PC-3 (cell line): ENCODE measurements around the gene RALGPS1. TPM values are rescaled to one million over a fixed set of nuclear protein-coding genes. Genes with fewer than 3 reads are reported as not detected.

ENCODE experiments used
- ATAC-seq: fragments of 200-7000 bp; cut with Tn5 transposase; 2 replicates; pipeline ENCODE4 v1.9.1; 2020; ENCODE audit warnings: mild to moderate bottlenecking, moderate library complexity
- BruUV-seq: library from RNA; stranded (reverse); fragments of 400-500 nt; replicated peaks from 2 replicates; lab custom pipeline; 2021; lab: Mats Ljungman, UMichigan
- CTCF ChIA-PET: fragments of 300-600 bp; sonication (Branson Sonifier 250); formaldehyde crosslinking; loops from one replicate; lab custom pipeline; 2022; ENCODE audit warnings: antibody characterized with exemption; lab: Charles Lee
- POLR2A ChIA-PET: fragments of 300-600 bp; sonication (Branson Sonifier 250); formaldehyde crosslinking; loops from one replicate; lab custom pipeline; 2022; ENCODE audit warnings: antibody characterized with exemption; ENCODE audit not compliant: unreplicated experiment; lab: Charles Lee
- DNase-seq: peaks from one replicate; pipeline ENCODE4 v3.0.0-alpha.2; 2015
- H2AFZ ChIP-seq: fragments of 300-600 bp; sonication (generic); 2 replicates; pipeline ENCODE4 v1.6.0; 2016; ENCODE audit warnings: antibody characterized with exemption, low read length
- H3F3A ChIP-seq: fragments of 300-600 bp; sonication (generic); one replicate; pipeline ENCODE4 v1.6.0; 2017; ENCODE audit warnings: antibody characterized with exemption, low read length, control low read depth, mild to moderate bottlenecking; ENCODE audit not compliant: unreplicated experiment
- H3K27ac ChIP-seq: fragments of 300-600 bp; sonication (generic); 2 replicates; pipeline ENCODE4 v1.5.1; 2016; ENCODE audit warnings: mild to moderate bottlenecking, low read length
- H3K27me3 ChIP-seq: fragments of 300-600 bp; sonication (generic); 2 replicates; pipeline ENCODE4 v1.6.1; 2016; ENCODE audit warnings: low read length, mixed read lengths
- H3K36me3 ChIP-seq: fragments of 300-600 bp; sonication (generic); 2 replicates; pipeline ENCODE4 v1.6.1; 2016; ENCODE audit warnings: low read depth, mixed run types, low read length, mixed read lengths
- H3K4me1 ChIP-seq: fragments of 300-600 bp; sonication (generic); 2 replicates; pipeline ENCODE4 v1.5.1; 2016; ENCODE audit warnings: low read length; ENCODE audit not compliant: insufficient read depth
- H3K4me2 ChIP-seq: fragments of 300-600 bp; sonication (generic); 2 replicates; pipeline ENCODE4 v1.6.0; 2016; ENCODE audit warnings: low read length
- H3K4me3 ChIP-seq: fragments of 300-600 bp; sonication (generic); 2 replicates; pipeline ENCODE4 v1.5.1; 2016; ENCODE audit warnings: mild to moderate bottlenecking, low read length, mixed read lengths
- H3K79me2 ChIP-seq: fragments of 300-600 bp; sonication (generic); 2 replicates; pipeline ENCODE4 v1.6.1; 2017; ENCODE audit warnings: low read length, mixed read lengths
- H3K9ac ChIP-seq: fragments of 300-600 bp; sonication (generic); 2 replicates; pipeline ENCODE4 v1.6.0; 2016; ENCODE audit warnings: mild to moderate bottlenecking, low read length
- H3K9me2 ChIP-seq: fragments of 300-600 bp; sonication (generic); replicated peaks from 2 replicates; pipeline ENCODE4 v1.6.1; 2016; ENCODE audit warnings: mixed run types, low read length, mixed read lengths
- H3K9me3 ChIP-seq: fragments of 300-600 bp; sonication (generic); 2 replicates; pipeline ENCODE4 v1.6.1; 2016; ENCODE audit warnings: low read length, mixed read lengths
- H4K20me1 ChIP-seq: fragments of 300-600 bp; sonication (generic); 2 replicates; pipeline ENCODE4 v1.6.1; 2016; ENCODE audit warnings: low read length, mixed read lengths
- EZH2 ChIP-seq: fragments of 300-600 bp; sonication (generic); IDR thresholded peaks from one replicate; pipeline ENCODE4 v1.6.1; 2017; ENCODE audit warnings: antibody characterized with exemption, mild to moderate bottlenecking, low read length; ENCODE audit not compliant: unreplicated experiment
- EZH2phosphoT487 ChIP-seq: fragments of 300-600 bp; sonication (generic); IDR thresholded peaks from 2 replicates; pipeline ENCODE4 v1.6.1; 2018; ENCODE audit warnings: mild to moderate bottlenecking, antibody characterized with exemption, low read length, borderline replicate concordance
- intact Hi-C: fragments of 100-400 bp; cut with micrococcal nuclease; formaldehyde crosslinking; loops from 2 replicates; pipeline ENCODE4 v1.9.0; 2023
- total RNA-seq: library from RNA; depleted of rRNA; stranded (reverse); fragments of >200 nt; gene quantifications from 2 replicates; pipeline ENCODE4 v1.2.3, GENCODE V29; 2014
- TF ChIP-seq, protein P1 (sequence below): fragments of 300-600 bp; sonication (generic); conservative IDR thresholded peaks from 2 replicates; pipeline ENCODE4 v1.5.1; 2017; ENCODE audit warnings: antibody characterized with exemption, low read depth, mild to moderate bottlenecking, low read length

The RALGPS1 gene
- total RNA-seq, 1 experiment from 2014 or later = 10.2 TPM

DNA sequence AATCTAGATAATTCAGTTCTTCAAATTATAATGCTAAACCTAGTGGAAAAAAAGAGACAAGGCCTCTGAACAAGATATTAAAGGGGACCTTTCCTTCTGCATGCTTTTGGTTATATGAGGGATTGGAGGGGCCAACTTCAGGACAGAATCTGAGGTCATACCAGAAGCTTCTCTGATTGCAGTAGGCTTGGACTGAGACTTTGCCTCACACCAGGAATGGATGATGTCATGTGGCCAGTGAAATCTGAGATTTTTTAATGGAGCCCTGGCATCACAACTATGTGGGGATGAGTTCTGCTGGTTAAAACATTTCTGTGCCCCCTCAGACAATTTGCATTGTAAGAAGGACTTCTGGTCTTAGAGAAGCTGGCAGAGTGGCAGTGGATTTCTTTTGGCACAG lies 119.2 kb downstream of the RALGPS1 start:
- Histone ChIP-seq H3K4me3 (no peak overlapping the region), H3K9ac (no peak overlapping the region), H3F3A (no peaks in the 10 kb centered on the region), H3K9me3 (no peaks in the 10 kb centered on the region), H4K20me1 (no peaks in the 10 kb centered on the region), H3K27ac (no peak overlapping the region), H3K4me1 (no peaks in the 10 kb centered on the region; the same call in 1 of the 2 replicates), H2AFZ (no peak overlapping the region), H3K4me2 (no peak overlapping the region), H3K79me2 (no peaks in the 10 kb centered on the region), H3K27me3 (no peaks in the 10 kb centered on the region), H3K36me3 (no peaks in the 10 kb centered on the region), H3K9me2 (no peaks in the 10 kb centered on the region)
- ATAC-seq (no peak), DNase-seq (no peak)
- TF ChIP-seq EZH2phosphoT487 (no peak), EZH2 (no peak)
- TF ChIP-seq, protein P1, sequence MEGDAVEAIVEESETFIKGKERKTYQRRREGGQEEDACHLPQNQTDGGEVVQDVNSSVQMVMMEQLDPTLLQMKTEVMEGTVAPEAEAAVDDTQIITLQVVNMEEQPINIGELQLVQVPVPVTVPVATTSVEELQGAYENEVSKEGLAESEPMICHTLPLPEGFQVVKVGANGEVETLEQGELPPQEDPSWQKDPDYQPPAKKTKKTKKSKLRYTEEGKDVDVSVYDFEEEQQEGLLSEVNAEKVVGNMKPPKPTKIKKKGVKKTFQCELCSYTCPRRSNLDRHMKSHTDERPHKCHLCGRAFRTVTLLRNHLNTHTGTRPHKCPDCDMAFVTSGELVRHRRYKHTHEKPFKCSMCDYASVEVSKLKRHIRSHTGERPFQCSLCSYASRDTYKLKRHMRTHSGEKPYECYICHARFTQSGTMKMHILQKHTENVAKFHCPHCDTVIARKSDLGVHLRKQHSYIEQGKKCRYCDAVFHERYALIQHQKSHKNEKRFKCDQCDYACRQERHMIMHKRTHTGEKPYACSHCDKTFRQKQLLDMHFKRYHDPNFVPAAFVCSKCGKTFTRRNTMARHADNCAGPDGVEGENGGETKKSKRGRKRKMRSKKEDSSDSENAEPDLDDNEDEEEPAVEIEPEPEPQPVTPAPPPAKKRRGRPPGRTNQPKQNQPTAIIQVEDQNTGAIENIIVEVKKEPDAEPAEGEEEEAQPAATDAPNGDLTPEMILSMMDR = no peak
- POLR2A ChIA-PET = no interaction called here
- no TSS peak for BruUV-seq
- CTCF ChIA-PET = no interaction called here
- intact Hi-C loops = no loop called here

DNA sequence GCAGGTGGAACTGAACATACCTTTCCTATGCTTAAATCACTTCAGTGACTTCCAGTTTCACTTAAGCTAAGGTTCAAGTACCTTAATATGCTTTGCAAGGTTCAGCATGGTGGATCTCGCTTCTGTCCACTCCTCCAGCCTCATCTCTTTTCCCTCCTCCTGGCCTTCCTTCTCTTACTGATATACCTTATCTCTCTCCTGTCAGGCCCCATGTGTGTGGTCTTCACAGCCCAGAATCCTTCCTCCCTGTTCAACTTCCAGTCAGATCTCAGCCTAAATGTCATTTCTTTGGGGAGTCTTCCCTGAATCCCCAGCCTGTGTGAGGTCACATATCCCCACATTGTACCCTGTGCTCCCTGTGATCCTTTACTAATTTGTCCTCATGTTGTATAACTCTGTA lies 120.1 kb downstream of the RALGPS1 start:
- Histone ChIP-seq H3K79me2 (no peaks in the 10 kb centered on the region), H3K9me2 (no peaks in the 10 kb centered on the region), H3K27me3 (no peaks in the 10 kb centered on the region), H3K36me3 (no peaks in the 10 kb centered on the region), H3K4me2 (no peak overlapping the region), H3K27ac (no peak overlapping the region), H3F3A (no peaks in the 10 kb centered on the region), H3K9ac (no peak overlapping the region), H3K9me3 (no peaks in the 10 kb centered on the region), H3K4me1 (no peaks in the 10 kb centered on the region; the same call in 1 of the 2 replicates), H4K20me1 (no peaks in the 10 kb centered on the region), H3K4me3 (no peak overlapping the region), H2AFZ (no peak overlapping the region)
- ATAC-seq = no peak
- TF ChIP-seq EZH2phosphoT487 (no peak), EZH2 (no peak)
- DNase-seq = no peak
- POLR2A ChIA-PET = no interaction called here
- CTCF ChIA-PET = no interaction called here
- no TSS peak for BruUV-seq
- intact Hi-C loops = no loop called here

DNA sequence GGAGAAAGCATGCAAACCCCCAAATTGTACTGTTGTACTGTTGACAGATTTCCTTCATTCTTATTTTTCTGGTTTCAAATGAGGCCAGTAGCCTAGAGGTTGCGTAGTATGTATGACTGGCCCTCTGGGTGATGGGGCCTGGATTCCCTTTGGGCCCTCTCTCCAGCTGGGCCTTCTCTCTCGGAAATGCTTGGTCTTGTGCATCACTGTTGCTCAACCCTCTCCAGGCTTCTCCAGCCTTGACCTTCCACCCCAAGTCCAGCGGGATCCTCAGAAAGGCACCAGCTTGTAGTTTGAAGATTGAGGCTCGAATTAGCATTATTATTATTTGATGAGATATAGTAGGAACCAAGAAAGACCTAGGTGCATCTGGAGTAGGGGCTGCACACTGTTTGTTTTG lies 120.8 kb downstream of the RALGPS1 start:
- Histone ChIP-seq H3K27me3 (no peaks in the 10 kb centered on the region), H3K9me2 (no peaks in the 10 kb centered on the region), H3F3A (no peaks in the 10 kb centered on the region), H3K4me2 (no peak overlapping the region), H2AFZ (no peak overlapping the region), H3K4me3 (no peak overlapping the region), H3K9ac (no peak overlapping the region), H3K4me1 (no peaks in the 10 kb centered on the region; the same call in 1 of the 2 replicates), H3K9me3 (no peaks in the 10 kb centered on the region), H3K36me3 (no peaks in the 10 kb centered on the region), H3K79me2 (no peaks in the 10 kb centered on the region), H3K27ac (no peak overlapping the region), H4K20me1 (no peaks in the 10 kb centered on the region)
- no TSS peak for BruUV-seq
- CTCF ChIA-PET = no interaction called here
- ATAC-seq (no peak), DNase-seq (no peak)
- TF ChIP-seq EZH2phosphoT487 (no peak), EZH2 (no peak)
- TF ChIP-seq, protein P1 = no peak
- intact Hi-C loops = no loop called here
- POLR2A ChIA-PET = no interaction called here
